Keratinocyte (primary cell): ENCODE results near the gene FCRLB.

ENCODE experiments used
- CTCF ChIP-seq, 3 experiments: IDR thresholded peaks in 1 of 3; conservative IDR thresholded peaks in 1 of 3; optimal IDR thresholded peaks in 1 of 3; 2 replicates in 2 of 3; 3 replicates in 1 of 3; pipeline versions ENCODE3 to v1.5.1; 2011; ENCODE audit warnings: low read length in 3 of 3, mild to moderate bottlenecking in 3 of 3, moderate library complexity in 2 of 3, control low read depth in 1 of 3, inconsistent platforms in 1 of 3; ENCODE audit not compliant: insufficient read depth in 2 of 3; ENCODE audit errors: extremely low read depth in 1 of 3
- EZH2 ChIP-seq: IDR thresholded peaks from one replicate; pipeline ENCODE4 v1.6.1; 2012; ENCODE audit warnings: inconsistent platforms, mild to moderate bottlenecking, low read length, moderate library complexity

GRCh38 chr1:161727256-161727924 lies 6.0 kb downstream of the FCRLB start:
- TF ChIP-seq CTCF (optimal IDR thresholded peaks at IDR 0.05 in 1 of 3, IDR thresholded peaks at IDR 0.05 in 1 of 3, conservative IDR thresholded peaks at IDR 0.05 in 1 of 3; ENCODE audit: extremely low read depth in 1 of 3, insufficient read depth in 2 of 3, low read length in 3 of 3) (no peak), EZH2 (no peak)
